IPS DF 6.9 (cell line): ENCODE measurements around the gene ITGAE.
A peak's percentile ranks its signal among the peaks of the same experiment; 100 is the strongest.

Experiments
- DNase-seq: peaks from one replicate; pipeline ENCODE4 v3.0.0-alpha.2; 2013; ENCODE audit warnings: low read depth, low spot score
- H3K27ac ChIP-seq: one replicate; pipeline ENCODE4 v1.5.1; 2013; ENCODE audit warnings: low read length, control low read depth
- H3K27me3 ChIP-seq: 2 replicates; pipeline ENCODE4 v1.6.1; 2013; ENCODE audit warnings: mild to moderate bottlenecking, low read length; ENCODE audit not compliant: control insufficient read depth, insufficient read depth
- H3K36me3 ChIP-seq: 2 replicates; pipeline ENCODE4 v1.6.1; 2013; ENCODE audit warnings: low read length; ENCODE audit not compliant: control insufficient read depth, insufficient read depth
- H3K4me1 ChIP-seq: 2 replicates; pipeline ENCODE4 v1.6.1; 2013; ENCODE audit warnings: low read length; ENCODE audit not compliant: control insufficient read depth, insufficient read depth
- H3K4me3 ChIP-seq: 2 replicates; pipeline ENCODE4 v1.5.1; 2013; ENCODE audit warnings: mild to moderate bottlenecking, low read length
- H3K9me3 ChIP-seq: 2 replicates; pipeline ENCODE4 v1.6.1; 2013; ENCODE audit warnings: low read length, inconsistent platforms; ENCODE audit not compliant: control insufficient read depth, insufficient read depth
- WGBS: extraction: QIAGEN DNeasy Blood & Tissue Kit; methylation state at CpG from one replicate; pipeline ENCODE4 v1.1.7; 2013; ENCODE audit warnings: mixed read lengths, missing lambda C conversion rate; ENCODE audit not compliant: insufficient read length, insufficient coverage; 5-methylcytosine and 5-hydroxymethylcytosine counted together

The ITGAE gene

GRCh38 chr17:3838206-3838605 lies 37.2 kb upstream of the ITGAE start:
- Histone ChIP-seq H3K27me3 (no peaks in the 10 kb centered on the region), H3K4me1 (no peaks in the 10 kb centered on the region), H3K27ac (no peak overlapping the region), H3K9me3 (no peaks in the 10 kb centered on the region), H3K4me3 (no peak overlapping the region), H3K36me3 (peaks cover 15% of the 10 kb centered on the region; the same call in 1 of the 2 replicates)
- no CpG with 5 or more reads among the region's 12 CpGs for WGBS
- DNase-seq: no peak

GRCh38 chr17:3836551-3836950 lies 35.6 kb upstream of the ITGAE start:
- peaks cover 15% of the 10 kb centered on the region; the same call in 1 of the 2 replicates for H3K36me3 ChIP-seq
- H3K27ac ChIP-seq: no peak overlapping the region
- no peaks in the 10 kb centered on the region for H3K9me3 ChIP-seq
- H3K4me3 ChIP-seq: no peak overlapping the region
- no CpG with 5 or more reads among the region's 10 CpGs for WGBS
- no peak for DNase-seq
- no peaks in the 10 kb centered on the region for H3K27me3 ChIP-seq
- no peaks in the 10 kb centered on the region for H3K4me1 ChIP-seq

- Histone ChIP-seq H3K27ac (no peak overlapping the region), H3K9me3 (no peaks in the 10 kb centered on the region), H3K36me3 (peaks cover 15% of the 10 kb centered on the region; the same call in 1 of the 2 replicates), H3K4me3 (no peak overlapping the region), H3K4me1 (no peaks in the 10 kb centered on the region), H3K27me3 (no peaks in the 10 kb centered on the region)
- DNase-seq: no peak
- no CpG with 5 or more reads among the region's 14 CpGs for WGBS
These were observed 34.6 kb upstream of the ITGAE start for GRCh38 chr17:3835410-3836229.

GRCh38 chr17:3834811-3835210 lies 33.8 kb upstream of the ITGAE start:
- no CpG with 5 or more reads among the region's 4 CpGs for WGBS

GRCh38 chr17:3828852-3829232 lies 27.9 kb upstream of the ITGAE start:
- Histone ChIP-seq H3K4me1 (no peaks in the 10 kb centered on the region), H3K27me3 (no peaks in the 10 kb centered on the region), H3K9me3 (no peaks in the 10 kb centered on the region), H3K4me3 (no peak overlapping the region; the same call in 1 of the 2 replicates), H3K27ac (no peak overlapping the region), H3K36me3 (peaks cover 8% of the 10 kb centered on the region; the same call in 1 of the 2 replicates)
- DNase-seq: no peak
- no CpG with 5 or more reads among the region's 7 CpGs for WGBS

More at GRCh38 chr17:3834811-3835210, 33.8 kb upstream of the ITGAE start:
- no peaks in the 10 kb centered on the region for H3K9me3 ChIP-seq
- no peaks in the 10 kb centered on the region for H3K4me1 ChIP-seq
- H3K36me3 ChIP-seq: peaks cover 9% of the 10 kb centered on the region; the same call in 1 of the 2 replicates
- no peak overlapping the region for H3K4me3 ChIP-seq
- no peak overlapping the region for H3K27ac ChIP-seq
- no peaks in the 10 kb centered on the region for H3K27me3 ChIP-seq
- DNase-seq: no peak

- Histone ChIP-seq H3K4me1 (no peaks in the 10 kb centered on the region), H3K4me3 (no peak overlapping the region; the same call in 1 of the 2 replicates), H3K27ac (no peak overlapping the region), H3K9me3 (no peaks in the 10 kb centered on the region), H3K36me3 (peaks cover 10% of the 10 kb centered on the region; the same call in 1 of the 2 replicates), H3K27me3 (no peaks in the 10 kb centered on the region)
- DNase-seq: no peak
- WGBS: no CpG with 5 or more reads among the region's 7 CpGs
These were observed 27.3 kb upstream of the ITGAE start for GRCh38 chr17:3828151-3828851.

GRCh38 chr17:3827124-3827773 lies 26.3 kb upstream of the ITGAE start:
- no peaks in the 10 kb centered on the region for H3K27me3 ChIP-seq
- no CpG with 5 or more reads among the region's 6 CpGs for WGBS
- H3K4me1 ChIP-seq: no peaks in the 10 kb centered on the region
- peak; percentile 33 for DNase-seq
- no peaks in the 10 kb centered on the region for H3K9me3 ChIP-seq
- no peak overlapping the region for H3K27ac ChIP-seq
- peaks cover 10% of the 10 kb centered on the region; the same call in 1 of the 2 replicates for H3K36me3 ChIP-seq
- H3K4me3 ChIP-seq: no peak overlapping the region

- no peak overlapping the region for H3K4me3 ChIP-seq
- peaks cover 10% of the 10 kb centered on the region; the same call in 1 of the 2 replicates for H3K36me3 ChIP-seq
- H3K27ac ChIP-seq: no peak overlapping the region
- no peaks in the 10 kb centered on the region for H3K9me3 ChIP-seq
- H3K27me3 ChIP-seq: no peaks in the 10 kb centered on the region
- no peaks in the 10 kb centered on the region for H3K4me1 ChIP-seq
- WGBS: no CpG with 5 or more reads among the region's 4 CpGs
- DNase-seq: no peak
These were observed 25.2 kb upstream of the ITGAE start for GRCh38 chr17:3826191-3826590.

GRCh38 chr17:3821101-3821500 lies 20.1 kb upstream of the ITGAE start:
- Histone ChIP-seq H3K36me3 (peaks cover 13% of the 10 kb centered on the region; the same call in 1 of the 2 replicates), H3K27ac (no peak overlapping the region), H3K4me3 (no peak overlapping the region), H3K9me3 (no peaks in the 10 kb centered on the region), H3K4me1 (no peaks in the 10 kb centered on the region), H3K27me3 (no peaks in the 10 kb centered on the region)
- DNase-seq: no peak
- WGBS: no CpG with 5 or more reads among the region's 9 CpGs

GRCh38 chr17:3818786-3819185 lies 17.8 kb upstream of the ITGAE start:
- H3K27me3 ChIP-seq: no peaks in the 10 kb centered on the region
- H3K4me1 ChIP-seq: no peaks in the 10 kb centered on the region
- H3K27ac ChIP-seq: no peak overlapping the region
- no peak overlapping the region for H3K4me3 ChIP-seq
- no CpG with 5 or more reads among the region's 6 CpGs for WGBS
- no peak for DNase-seq
- no peaks in the 10 kb centered on the region for H3K9me3 ChIP-seq
- H3K36me3 ChIP-seq: peaks cover 16% of the 10 kb centered on the region; the same call in 1 of the 2 replicates
